GM19438 (cell line): ENCODE data around the gene CEMIP.

Experiments
- ATAC-seq: cut with Tn5 transposase; IDR thresholded peaks from one replicate; pipeline ENCODE4 v1.9.1; 2021; ENCODE audit warnings: low read depth; ENCODE audit not compliant: unreplicated experiment

Gene CEMIP

DNA sequence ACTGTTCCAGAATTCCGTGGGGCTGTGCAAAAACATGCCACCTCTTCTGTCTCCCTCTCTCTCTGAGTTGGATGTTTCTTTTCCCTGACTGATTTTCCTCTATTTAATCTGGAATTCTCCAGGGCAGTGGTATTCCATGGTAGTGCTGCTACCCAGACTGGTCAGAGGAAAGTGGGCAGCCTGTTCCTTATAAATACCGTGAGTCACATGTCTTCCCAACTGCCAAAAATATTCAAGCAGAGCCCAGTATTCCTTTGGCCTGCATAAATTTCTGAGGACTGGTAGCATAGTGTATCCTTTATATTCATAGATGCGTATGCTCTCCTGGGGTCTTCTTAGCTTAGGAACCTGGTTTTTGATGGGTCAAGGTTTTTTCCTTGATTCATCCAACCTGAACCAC, 40.9 kb downstream of the CEMIP start:
- no peak for ATAC-seq

DNA sequence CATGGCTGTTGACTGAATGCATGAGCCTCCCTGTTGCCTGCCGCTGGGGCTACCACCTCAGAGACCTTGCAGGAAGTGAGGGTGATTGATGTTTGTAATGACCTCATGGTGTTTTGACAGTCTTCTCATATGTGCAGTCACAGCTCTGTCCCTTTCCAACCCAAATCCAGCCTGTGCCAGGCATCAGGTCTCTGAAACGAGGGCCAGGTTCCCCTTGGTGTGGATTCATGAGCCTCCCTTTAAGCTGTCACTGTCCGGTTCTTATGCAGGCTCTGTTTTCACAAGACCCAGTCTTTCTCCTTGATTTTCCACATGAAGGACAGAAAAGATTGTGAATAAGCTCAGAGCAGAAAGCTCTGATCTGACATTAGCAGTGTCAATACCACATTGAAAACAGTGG, 43.1 kb downstream of the CEMIP start:
- no peak for ATAC-seq

DNA sequence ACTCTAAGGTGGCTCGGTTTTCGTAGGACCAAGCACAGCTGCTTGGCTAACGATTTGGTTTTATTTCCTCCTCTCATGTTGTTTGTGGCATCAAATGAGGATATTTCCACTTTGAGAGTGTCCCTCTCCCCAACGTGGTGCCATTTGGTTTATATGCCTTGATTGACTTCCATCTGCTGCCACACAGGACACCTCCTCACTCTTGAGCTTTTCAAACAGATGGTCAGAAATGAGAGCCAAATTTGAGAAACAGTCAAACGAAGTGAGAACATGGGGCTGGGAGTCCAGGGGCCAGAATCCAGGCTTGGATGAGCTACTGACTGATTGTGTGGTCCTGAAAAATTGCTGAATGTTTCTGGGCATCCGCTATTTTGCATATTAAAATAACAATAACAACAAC, 43.5 kb downstream of the CEMIP start:
- ATAC-seq = no peak

DNA sequence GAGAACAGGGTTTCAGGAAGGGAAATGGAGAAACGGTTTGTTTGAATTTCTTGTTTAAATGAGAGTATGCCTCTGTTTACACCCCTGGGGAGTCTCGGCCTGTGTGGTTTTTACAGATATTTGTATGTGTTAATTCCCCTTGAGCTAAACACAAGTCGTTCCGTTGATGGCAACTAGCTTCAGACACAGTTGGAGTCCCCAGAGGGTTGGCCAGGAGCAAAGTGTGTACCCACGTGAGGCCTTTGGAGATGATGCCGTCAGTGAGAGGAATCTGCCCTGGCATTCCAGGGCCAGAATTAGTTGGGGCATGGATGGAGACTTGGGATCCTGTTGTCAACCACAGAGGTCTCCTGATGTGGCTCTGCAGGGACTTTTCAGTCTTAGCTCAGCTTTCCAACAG, 44.0 kb downstream of the CEMIP start:
- no peak for ATAC-seq

DNA sequence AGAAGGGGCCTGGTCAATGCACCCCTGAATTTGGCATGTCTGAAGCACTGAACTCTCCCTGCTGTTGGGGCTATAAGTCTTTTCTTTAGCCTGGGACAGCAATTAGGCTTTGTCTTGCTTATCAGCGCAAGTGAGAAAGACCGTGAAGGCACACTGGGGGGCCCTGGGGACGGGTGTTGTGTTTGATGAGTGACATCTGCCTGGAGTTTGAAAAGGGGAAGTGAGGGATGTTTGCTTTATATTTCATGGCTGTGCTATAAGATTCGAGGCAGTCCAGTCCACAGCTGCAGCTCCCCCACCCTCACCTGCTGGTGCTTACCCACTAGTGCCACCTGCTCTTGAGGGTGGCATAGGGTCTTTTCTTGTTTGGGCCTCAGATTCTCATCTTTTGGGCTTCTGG, 44.8 kb downstream of the CEMIP start:
- no peak for ATAC-seq

DNA sequence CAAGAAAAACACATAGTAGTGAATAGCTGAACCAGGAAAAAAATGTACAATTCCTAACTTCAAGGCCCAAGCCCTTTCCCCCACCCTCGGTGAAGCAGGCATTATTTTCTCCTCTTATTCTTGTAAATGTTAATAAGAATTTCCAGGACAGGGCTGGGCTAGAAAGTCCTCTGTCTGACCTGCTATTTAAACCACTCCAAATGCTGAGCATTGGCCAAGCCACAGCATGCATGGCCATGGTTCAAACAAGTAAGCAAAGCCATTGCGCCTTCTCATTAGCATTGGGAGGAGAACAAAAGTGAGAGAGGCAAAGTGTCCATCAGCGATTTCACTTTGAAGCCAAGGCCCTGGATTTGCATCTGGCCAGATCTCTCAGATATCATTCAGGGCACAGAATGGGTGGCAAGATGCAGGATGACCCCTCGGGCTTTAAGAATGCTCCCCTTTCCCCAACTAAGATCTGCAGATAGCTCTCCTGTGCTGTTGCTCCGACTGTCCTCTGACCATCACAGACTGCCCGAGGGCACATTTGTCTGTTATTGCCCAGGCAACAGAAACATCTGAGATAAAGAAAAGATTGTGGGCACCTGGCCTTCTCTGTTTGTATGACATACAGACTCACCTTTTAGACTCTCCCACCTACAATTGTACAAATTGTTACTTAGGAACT, 46.3 kb downstream of the CEMIP start:
- ATAC-seq = no peak

DNA sequence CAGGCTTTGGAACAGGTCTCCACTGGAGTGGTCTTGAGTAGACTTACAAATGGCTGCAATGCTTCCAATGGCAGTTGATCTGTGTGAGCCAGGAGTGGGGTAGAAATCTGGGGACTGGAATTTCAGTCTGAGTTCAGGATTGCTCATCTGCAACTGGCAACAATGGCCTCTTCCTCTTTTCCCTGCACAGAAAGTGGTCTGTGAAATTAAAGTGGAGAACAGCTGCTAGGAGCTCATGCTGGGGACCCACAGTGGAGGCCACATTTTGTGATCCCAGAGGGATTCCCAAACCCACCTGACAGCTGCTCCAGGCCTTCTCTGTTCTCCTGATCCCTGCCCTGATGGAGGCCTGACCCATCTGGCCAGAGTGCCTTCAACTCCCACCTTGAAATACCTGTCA, 49.6 kb downstream of the CEMIP start:
- ATAC-seq = no peak

DNA sequence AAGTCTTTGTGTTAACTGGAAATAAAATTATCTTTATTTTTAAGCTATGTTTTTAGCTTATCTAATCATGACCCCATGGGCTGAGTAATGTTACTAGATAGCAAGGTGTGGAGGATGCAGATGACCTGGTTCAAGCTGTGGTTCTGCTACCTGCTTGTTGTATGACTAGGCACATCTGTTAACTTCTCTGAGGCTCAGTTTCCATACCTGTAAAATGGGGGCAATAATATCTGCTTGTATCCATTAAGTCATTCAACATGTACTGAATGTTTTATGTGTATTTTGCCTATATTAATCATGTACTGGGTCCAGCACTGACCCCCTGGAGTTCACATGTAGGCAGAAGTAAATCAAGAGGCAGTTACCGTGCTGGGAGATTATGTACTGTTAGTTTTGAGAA, 51.5 kb downstream of the CEMIP start:
- no peak for ATAC-seq

DNA sequence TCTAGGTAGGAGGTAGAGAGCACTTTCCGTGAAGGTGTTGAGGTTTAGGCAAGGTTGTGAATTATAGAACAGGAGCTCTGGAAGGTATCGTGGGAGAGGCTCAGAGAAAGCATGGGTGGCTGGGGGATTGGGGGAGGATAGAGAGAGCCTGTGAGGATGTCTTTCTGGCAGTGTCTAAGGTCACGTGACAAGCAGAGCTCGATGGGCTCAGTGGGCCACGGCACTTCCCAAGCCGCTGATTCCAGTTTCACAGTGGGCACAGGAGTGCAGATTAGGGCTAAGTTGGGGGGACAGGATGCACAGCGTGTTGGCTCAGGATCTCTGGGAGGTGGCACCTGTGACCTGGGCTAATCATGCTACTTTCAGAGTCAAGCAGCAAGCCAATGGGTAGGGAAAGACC, 52.0 kb downstream of the CEMIP start:
- ATAC-seq = no peak

DNA sequence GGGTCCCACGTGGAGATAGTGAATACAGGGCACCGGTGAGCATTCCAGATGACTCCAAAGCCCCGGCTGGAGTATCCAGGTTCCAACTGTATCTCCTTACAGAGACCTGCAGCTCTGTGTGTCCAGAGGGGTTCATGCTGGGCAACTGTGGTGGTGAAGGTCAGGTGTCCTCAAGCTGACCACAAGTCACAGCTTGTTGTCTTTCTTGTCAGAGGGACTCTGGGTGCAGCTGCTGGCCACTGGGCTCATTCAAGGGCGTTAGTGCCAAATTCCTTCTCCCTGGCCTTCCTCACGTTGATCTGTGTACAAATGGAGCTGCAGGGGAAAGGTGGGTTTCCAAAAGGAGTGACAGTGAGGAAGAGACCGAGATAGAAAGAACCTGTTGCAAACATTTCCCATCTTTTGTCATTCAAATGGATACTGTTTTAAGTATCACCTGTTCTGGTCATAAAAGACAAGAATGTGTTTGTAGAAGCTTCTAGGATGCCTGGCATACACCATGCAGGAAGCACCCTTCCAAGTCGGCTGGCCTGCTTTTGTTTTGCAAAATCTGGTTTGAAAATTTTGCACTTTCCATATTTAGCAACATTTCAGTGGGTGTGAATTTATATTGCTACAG, 52.5 kb downstream of the CEMIP start:
- no peak for ATAC-seq

DNA sequence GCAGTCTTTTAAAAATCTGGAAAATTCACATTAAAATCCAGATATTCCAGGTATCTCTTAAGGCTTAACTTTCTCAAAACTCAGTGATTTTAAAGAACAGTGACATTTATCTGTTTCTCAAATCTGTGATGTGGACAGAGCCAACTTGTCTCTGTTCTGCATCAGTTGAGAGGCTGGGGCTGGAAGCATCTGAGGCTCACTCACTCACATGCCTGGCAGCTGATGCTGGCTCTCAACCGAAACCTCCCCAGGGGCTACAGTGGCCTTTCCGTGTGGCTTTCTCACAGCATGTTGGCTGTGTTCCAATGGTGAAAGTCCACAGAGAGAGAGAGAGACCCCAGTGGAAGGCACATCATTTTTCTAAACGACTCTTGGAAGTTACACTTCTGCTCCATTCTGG, 53.5 kb downstream of the CEMIP start:
- no peak for ATAC-seq

DNA sequence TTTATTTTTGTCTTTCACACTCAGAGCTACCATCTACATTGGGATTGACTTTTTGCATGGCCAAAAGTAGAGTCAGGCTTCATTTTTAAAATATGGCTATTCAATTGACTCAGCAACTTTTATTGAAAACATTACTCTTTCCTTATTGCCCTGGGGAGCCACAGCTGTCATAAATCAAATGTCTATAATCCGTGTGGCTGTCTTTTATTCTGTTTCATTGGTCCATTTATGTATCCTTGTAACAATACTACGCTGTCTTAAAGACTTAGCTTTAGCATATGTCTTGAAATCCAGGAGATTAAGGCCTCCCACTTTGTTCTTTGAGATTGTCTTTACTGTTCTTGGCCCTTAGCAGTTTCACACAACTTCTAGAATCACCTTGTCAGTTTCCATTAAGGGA, 55.2 kb downstream of the CEMIP start:
- no peak for ATAC-seq

DNA sequence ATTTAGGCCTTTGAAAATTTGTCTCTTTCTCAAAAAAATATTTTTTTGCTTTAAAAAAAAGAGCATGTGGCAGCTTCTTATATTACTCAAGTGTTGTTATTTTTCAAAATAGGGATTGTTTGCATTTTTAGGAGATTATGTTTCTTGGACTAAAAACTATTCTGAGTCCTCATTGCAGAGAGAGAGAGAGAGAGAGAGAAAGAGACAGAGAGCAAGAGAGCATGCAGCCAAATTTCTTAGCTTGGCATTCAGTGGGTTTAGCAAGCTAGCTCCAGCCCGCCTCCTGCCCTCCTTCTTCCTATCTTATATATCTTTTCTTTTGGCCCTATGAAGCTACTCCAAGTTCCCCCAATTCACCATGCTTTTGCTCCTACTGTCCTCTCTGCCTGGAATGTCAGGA, 55.7 kb downstream of the CEMIP start:
- ATAC-seq = no peak

DNA sequence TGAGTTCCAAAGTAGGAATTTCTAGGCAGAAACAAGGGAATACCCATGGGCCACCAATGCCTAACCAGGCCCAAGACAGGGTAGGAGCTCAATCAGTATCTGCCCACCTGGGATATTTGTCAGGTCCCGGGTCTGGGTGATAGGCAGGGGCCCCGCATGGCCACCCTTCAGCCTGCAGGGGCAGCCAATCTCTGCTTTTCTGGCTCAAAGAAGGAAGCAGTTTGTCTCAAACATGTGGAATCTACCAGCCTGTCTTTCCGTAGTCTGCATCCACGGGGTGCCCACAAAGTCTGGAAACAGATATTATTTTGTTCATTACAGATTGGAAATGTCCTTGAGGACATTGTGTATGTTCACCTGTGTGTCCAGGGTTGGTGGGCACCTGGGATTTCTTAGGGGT, 56.2 kb downstream of the CEMIP start:
- ATAC-seq = no peak

DNA sequence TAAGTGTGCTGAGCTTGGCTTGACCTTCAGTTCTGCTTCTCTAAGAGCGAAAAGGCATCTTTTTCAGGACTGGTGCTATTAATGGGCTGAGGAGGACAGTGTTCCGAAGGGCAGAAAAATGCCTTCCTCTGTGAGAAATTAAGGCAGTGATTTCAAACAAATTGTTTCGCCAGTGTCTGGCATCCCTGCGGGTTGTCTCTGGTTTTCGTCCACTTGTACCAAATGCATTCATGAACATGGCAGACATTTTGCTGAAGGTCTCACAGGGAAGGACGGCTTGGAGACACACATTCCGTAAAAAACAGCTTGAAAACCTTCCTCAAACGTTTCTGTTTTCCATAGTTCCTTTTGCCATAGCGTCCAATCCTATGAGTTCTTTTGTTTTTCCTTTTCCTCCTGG, 57.1 kb downstream of the CEMIP start:
- ATAC-seq = no peak

DNA sequence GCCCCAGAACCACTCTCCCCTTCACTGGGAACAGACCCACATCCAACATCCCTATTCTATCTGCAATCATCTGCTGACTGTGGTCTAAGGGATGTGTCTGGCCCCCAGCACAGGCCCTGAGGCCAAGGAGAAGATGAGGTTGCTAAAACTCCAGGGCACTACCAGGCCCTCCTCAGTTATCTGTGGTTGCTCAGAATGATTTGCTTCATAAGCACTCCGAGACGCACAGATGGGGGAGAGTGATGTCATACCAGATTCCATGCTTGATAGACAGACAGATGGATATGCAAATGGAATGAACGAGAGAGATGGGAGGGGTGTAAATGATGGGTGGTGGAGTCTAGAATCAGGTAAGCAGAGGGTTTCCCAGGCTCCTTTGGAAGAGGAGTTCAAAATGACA, 57.8 kb downstream of the CEMIP start:
- no peak for ATAC-seq

DNA sequence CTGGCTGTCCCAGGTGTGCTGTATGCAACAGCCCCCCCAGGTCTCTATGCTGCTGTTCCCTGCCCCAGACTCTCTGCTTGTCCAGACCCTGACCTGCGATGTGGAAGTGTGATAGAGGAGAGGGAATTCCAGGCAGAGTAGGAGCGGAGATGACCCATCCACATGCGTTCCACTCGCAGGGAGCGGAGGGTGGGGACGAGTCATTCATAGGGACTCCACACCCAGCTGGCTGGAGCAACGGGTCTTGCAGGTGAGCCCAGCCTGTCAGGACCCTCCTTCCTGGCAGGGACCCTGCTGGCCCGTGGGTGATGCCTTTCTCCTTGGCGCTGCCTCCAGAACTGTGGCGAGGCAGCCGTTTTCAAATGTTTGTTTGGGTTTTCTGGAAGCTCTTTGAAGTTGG, 58.8 kb downstream of the CEMIP start:
- no peak for ATAC-seq

DNA sequence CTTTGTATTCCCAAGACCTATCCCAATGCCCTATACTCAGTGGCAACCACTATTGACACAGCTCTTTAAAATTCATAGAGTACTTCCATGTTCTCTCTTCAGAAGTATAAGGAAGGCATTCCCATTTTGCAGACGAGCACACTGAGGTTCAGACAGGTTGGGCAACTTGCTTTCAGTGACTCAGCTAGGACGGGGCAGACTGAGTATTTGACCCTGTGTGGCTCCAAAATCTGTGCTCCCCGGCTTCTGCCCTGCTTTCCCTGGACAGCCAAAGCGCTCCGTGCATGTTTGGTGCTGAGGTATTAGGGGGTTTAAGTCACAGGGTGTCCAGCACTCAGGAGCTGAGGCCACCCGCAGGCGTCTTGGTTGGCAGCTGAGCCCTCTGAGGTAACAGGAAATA, 59.5 kb downstream of the CEMIP start:
- no peak for ATAC-seq

DNA sequence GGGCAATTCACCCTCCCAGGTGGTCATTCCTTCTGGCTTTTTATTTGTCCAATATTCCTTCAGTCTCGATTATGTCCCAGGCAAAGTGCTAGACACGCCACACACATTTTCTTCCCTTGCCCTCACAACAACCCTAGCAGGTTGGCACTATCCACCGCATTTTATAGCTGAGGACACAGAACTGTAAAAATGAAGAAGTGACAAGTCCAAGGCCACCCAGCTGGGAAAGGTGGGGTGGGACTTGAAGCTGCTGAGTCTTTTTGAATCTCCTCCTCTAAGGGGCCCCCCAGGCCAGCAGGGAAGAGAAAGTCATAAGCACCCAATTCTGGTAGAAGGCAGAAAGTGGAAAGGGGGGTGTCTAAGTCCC, 60.6 kb downstream of the CEMIP start:
- ATAC-seq = no peak

DNA sequence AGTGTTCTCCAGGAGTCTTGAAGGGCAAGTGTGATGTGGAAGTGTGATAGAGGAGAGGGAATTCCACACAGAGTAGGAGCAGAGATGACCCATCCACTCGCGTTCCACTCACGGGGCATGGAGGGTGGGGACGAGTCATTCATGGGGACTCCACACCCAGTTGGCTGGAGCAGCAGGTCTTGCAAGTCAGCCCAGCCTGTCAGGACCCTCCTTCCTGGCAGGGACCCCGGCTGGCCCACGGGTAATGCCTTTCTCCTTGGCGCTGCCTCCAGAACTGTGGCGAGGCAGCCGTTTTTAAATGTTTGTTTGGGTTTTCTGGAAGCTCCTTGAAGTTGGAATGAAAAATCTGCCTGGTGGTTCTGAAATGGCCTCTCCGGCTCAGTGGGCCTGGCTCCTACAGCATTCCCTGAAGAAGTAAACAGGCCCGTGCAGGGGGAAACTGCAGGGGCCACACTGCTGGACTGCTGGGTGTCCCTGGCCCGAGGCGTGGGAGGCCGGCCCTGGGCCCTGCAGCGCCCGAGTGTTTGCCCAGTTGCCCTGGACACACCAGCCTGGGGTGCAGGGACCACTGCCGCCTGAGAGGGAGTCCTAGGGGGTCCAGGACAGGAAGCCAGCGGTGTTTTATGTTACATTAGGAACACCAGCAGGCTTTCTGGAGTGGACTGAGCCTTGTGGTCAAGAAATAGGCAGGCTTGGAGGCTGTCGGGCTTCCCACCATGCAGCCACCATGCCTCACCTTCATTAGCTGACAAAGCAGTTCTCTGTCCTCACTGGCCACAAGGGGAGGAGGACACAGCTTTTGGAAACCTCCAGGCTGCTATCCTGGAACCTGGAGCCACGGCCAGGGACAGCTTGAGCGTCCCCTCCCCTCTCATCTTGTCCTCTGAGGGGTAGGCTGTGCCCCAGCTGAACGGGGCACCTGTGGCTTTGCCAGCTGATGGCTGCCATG, 61.3 kb downstream of the CEMIP start:
- no peak for ATAC-seq

DNA sequence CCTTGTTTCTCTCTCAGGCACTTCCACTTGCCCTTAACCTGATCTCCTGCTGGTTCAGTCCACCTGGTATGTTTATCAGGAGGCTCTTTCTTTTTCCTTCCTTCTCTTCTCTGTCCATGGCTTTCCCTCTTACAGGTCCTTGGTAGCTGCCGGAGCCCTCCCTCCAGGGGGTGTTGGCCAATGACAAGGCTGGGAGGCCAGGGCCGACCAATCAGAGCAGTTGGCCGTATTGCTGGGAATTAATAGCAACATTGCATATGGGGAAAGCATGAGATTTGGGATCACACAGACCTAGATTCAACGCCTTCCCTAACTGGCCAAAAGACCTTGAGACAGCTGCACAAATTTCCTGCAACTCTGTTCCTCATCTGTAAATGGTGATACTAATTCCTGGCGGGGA, 62.4 kb downstream of the CEMIP start:
- ATAC-seq = no peak
